BJ (cell line): Measurements from ENCODE around the gene YRDC. TPM values are rescaled to one million over a fixed set of nuclear protein-coding genes. Genes with fewer than 3 reads are reported as not detected.
A peak's percentile ranks its signal among the peaks of the same experiment; 100 is the strongest.

Experiments used
- CTCF ChIA-PET: fragments of 350-600 bp; formaldehyde crosslinking; extraction: SDS; loops from one replicate; lab custom pipeline; 2021; ENCODE audit warnings: antibody characterized with exemption, inconsistent platforms; lab: Yijun Ruan, JAX
- POLR2A ChIA-PET: fragments of 300-600 bp; sonication (Branson Sonifier 250); formaldehyde crosslinking; extraction: SDS; loops from one replicate; lab custom pipeline; 2021; ENCODE audit warnings: antibody characterized with exemption; lab: Charles Lee
- DNase-seq: peaks from one replicate; pipeline ENCODE4 v3.0.0-alpha.2; 2011; ENCODE audit warnings: low read depth
- H3K27me3 ChIP-seq: 2 replicates; pipeline ENCODE4 v1.6.0; 2011; ENCODE audit warnings: low read length; ENCODE audit not compliant: control insufficient read depth, insufficient read depth
- H3K36me3 ChIP-seq: 2 replicates; pipeline ENCODE4 v1.5.1; 2011; ENCODE audit warnings: low read length; ENCODE audit not compliant: control insufficient read depth, insufficient read depth
- H3K4me3 ChIP-seq: 2 replicates; pipeline ENCODE4 v1.5.1; 2011; ENCODE audit warnings: low read depth, mild to moderate bottlenecking, control low read depth, low read length
- CTCF ChIP-seq: IDR thresholded peaks from 2 replicates; pipeline ENCODE4 v1.5.1; 2011; ENCODE audit warnings: low read depth, mild to moderate bottlenecking, control low read depth, inconsistent platforms, low read length, moderate library complexity; ENCODE audit not compliant: insufficient read depth
- polyA minus RNA-seq: library from RNA; depleted of rRNA, polyadenylated mRNA; stranded (reverse); fragments of >200 nt; gene quantifications from 2 replicates; pipeline ENCODE4 v1.2.3, GENCODE V29; 2011; rRNA and poly(A)+ RNA removed
- polyA plus RNA-seq: library from polyadenylated mRNA; depleted of rRNA; stranded (reverse); fragments of >200 nt; gene quantifications from 2 replicates; pipeline ENCODE4 v1.2.3, GENCODE V29; 2011; rRNA removed

The YRDC gene
- 15.1 and 19.8 TPM in 2 replicates for polyA plus RNA-seq
- polyA minus RNA-seq: 4.5 and 8.2 TPM in 2 replicates

- CTCF ChIA-PET: interaction anchor here (0.5 to 1.7 kb wide), 6 partner anchors 9 to 143 kb away, joined by 3 to 8 read pairs (median 3); partner anchors contain the start of genes CDCA8 and MTF1
- no peak for DNase-seq
- peaks cover 21% of the 10 kb centered on the region for H3K36me3 ChIP-seq
- peak within 1 kb of the TSS; percentile 68 for H3K4me3 ChIP-seq
- H3K27me3 ChIP-seq: no peaks in the 10 kb centered on the region
- TF ChIP-seq CTCF: no peak
- POLR2A ChIA-PET: interaction anchor here (0.5 to 1.4 kb wide), 6 partner anchors 10 to 200 kb away, joined by 3 to 22 read pairs (median 4); a partner anchor contains a TSS
Observed at GRCh38 chr1:37807555-37808368, at the start of gene YRDC, which contains the start of gene C1orf122. Gene YRDC (minus strand): TSS chr1:37808208. CDS start chr1:37808180, 28 bp downstream. Gene C1orf122 (plus strand): TSS chr1:37807790. CDS start chr1:37808405, 615 bp downstream.

- DNase-seq: no peak
- TF ChIP-seq CTCF: no peak
- CTCF ChIA-PET: no interaction called here
- no peaks in the 10 kb centered on the region for H3K27me3 ChIP-seq
- H3K4me3 ChIP-seq: no peak overlapping the region
- H3K36me3 ChIP-seq: peaks cover 6% of the 10 kb centered on the region
- POLR2A ChIA-PET: no interaction called here
Observed at GRCh38 chr1:37854406-37854805, 46.4 kb upstream of the YRDC start.

GRCh38 chr1:37853157-37853556 lies 45.1 kb upstream of the YRDC start:
- Histone ChIP-seq H3K4me3 (no peak overlapping the region), H3K36me3 (peaks cover 6% of the 10 kb centered on the region), H3K27me3 (no peaks in the 10 kb centered on the region)
- TF ChIP-seq CTCF: no peak
- ChIA-PET POLR2A (no interaction called here), CTCF (interaction anchor here (1.1 kb wide), 1 partner anchor 8 kb away, joined by 3 read pairs; no protein-coding TSS in a partner anchor)
- DNase-seq: no peak

GRCh38 chr1:37851782-37852210 lies 43.8 kb upstream of the YRDC start:
- Histone ChIP-seq H3K36me3 (peaks cover 1% of the 10 kb centered on the region), H3K4me3 (no peak overlapping the region), H3K27me3 (no peaks in the 10 kb centered on the region)
- CTCF ChIA-PET: interaction anchor here (1.7 kb wide), 1 partner anchor 13 kb away, joined by 7 read pairs; no protein-coding TSS in a partner anchor
- POLR2A ChIA-PET: no interaction called here
- TF ChIP-seq CTCF: no peak
- no peak for DNase-seq

- Histone ChIP-seq H3K27me3 (no peaks in the 10 kb centered on the region), H3K4me3 (no peak overlapping the region), H3K36me3 (peaks cover 1% of the 10 kb centered on the region)
- no peak for TF ChIP-seq CTCF
- DNase-seq: no peak
- ChIA-PET POLR2A (no interaction called here), CTCF (interaction anchor here (1.7 to 2.2 kb wide), 3 partner anchors 8 to 12 kb away, joined by 7 to 9 read pairs (median 8); partner anchors contain the start of gene MTF1)
Observed at GRCh38 chr1:37851262-37851661, 43.3 kb upstream of the YRDC start.
